DOHH2 (cell line): ENCODE measurements around the gene KLHL2.

Source experiments
- H3F3A ChIP-seq: fragments of 200-600 bp; sonication (generic), shearing (Covaris generic); 2 replicates; pipeline ENCODE4 v1.6.0; 2016; ENCODE audit warnings: antibody characterized with exemption, mild to moderate bottlenecking; ENCODE audit not compliant: control insufficient read depth, insufficient read depth
- H3K27ac ChIP-seq: fragments of 200-600 bp; sonication (generic); 2 replicates; pipeline ENCODE4 v1.5.1; 2014; ENCODE audit warnings: low read depth, mild to moderate bottlenecking, low read length, moderate library complexity
- H3K27me3 ChIP-seq: fragments of 200-600 bp; sonication (generic); 2 replicates; pipeline ENCODE4 v1.6.1; 2014; ENCODE audit warnings: mild to moderate bottlenecking, low read length, mixed read lengths; ENCODE audit not compliant: control insufficient read depth
- H3K36me3 ChIP-seq: fragments of 200-600 bp; sonication (generic); 2 replicates; pipeline ENCODE4 v1.6.1; 2014; ENCODE audit warnings: mild to moderate bottlenecking, low read length, moderate library complexity, mixed read lengths; ENCODE audit not compliant: control insufficient read depth
- H3K4me1 ChIP-seq: fragments of 200-600 bp; sonication (generic); 2 replicates; pipeline ENCODE4 v1.6.1; 2014; ENCODE audit warnings: mild to moderate bottlenecking, low read length, mixed read lengths; ENCODE audit not compliant: control insufficient read depth
- H3K4me2 ChIP-seq: fragments of 200-600 bp; sonication (generic); 2 replicates; pipeline ENCODE4 v1.6.0; 2014; ENCODE audit warnings: mild to moderate bottlenecking, low read length, moderate library complexity
- H3K4me3 ChIP-seq: fragments of 200-600 bp; sonication (generic); 2 replicates; pipeline ENCODE4 v1.5.1; 2014; ENCODE audit warnings: mild to moderate bottlenecking, low read length, mixed read lengths
- H3K79me2 ChIP-seq: fragments of 200-600 bp; sonication (generic); 2 replicates; pipeline ENCODE4 v1.6.1; 2014; ENCODE audit warnings: mild to moderate bottlenecking, low read length, mixed read lengths; ENCODE audit not compliant: control insufficient read depth
- H3K9me2 ChIP-seq: fragments of 200-600 bp; sonication (generic); replicated peaks from 2 replicates; pipeline ENCODE4 v1.6.1; 2014; ENCODE audit warnings: mild to moderate bottlenecking, low read length, mixed read lengths; ENCODE audit not compliant: control insufficient read depth
- H3K9me3 ChIP-seq: fragments of 200-600 bp; sonication (generic); 2 replicates; pipeline ENCODE4 v1.6.1; 2014; ENCODE audit warnings: antibody characterized with exemption, low read length, mixed read lengths; ENCODE audit not compliant: control insufficient read depth, insufficient read depth
- H4K20me1 ChIP-seq: fragments of 200-600 bp; sonication (generic); 2 replicates; pipeline ENCODE4 v1.6.0; 2014; ENCODE audit warnings: low read depth, mild to moderate bottlenecking, antibody characterized with exemption, low read length, moderate library complexity; ENCODE audit not compliant: control insufficient read depth, insufficient read depth
- CTCF ChIP-seq: fragments of 200-600 bp; sonication (generic); IDR thresholded peaks from one replicate; pipeline ENCODE4 v1.5.1; 2014; ENCODE audit warnings: antibody characterized with exemption, mild to moderate bottlenecking, low read depth, low read length; ENCODE audit not compliant: poor library complexity, severe bottlenecking
- EZH2phosphoT487 ChIP-seq: fragments of 200-600 bp; sonication (generic); IDR thresholded peaks from 2 replicates; pipeline ENCODE4 v1.6.1; 2017; ENCODE audit warnings: borderline replicate concordance, mild to moderate bottlenecking, antibody characterized with exemption, low read length, moderate library complexity, mixed read lengths

KLHL2 gene

GRCh38 chr4:165330071-165330470 lies 122.7 kb downstream of the KLHL2 start:
- no peaks in the 10 kb centered on the region for H3K27me3 ChIP-seq
- peaks cover 83% of the 10 kb centered on the region for H3K36me3 ChIP-seq
- H3K4me3 ChIP-seq = peak overlapping the region; percentile 92
- peaks cover 7% of the 10 kb centered on the region; the same call in 1 of the 2 replicates for H3K9me3 ChIP-seq
- H3K79me2 ChIP-seq = peaks cover 82% of the 10 kb centered on the region
- no peak for TF ChIP-seq EZH2phosphoT487
- no peak for TF ChIP-seq CTCF
- H3K27ac ChIP-seq = 0 out of 2 replicates have a peak overlapping the region, but pooled peaks have one; percentile 6
- H3K4me2 ChIP-seq = peak overlapping the region; percentile 77
- H3K9me2 ChIP-seq = no peaks in the 10 kb centered on the region
- H3K4me1 ChIP-seq = peaks cover 69% of the 10 kb centered on the region
- H4K20me1 ChIP-seq = peaks cover 60% of the 10 kb centered on the region
- H3F3A ChIP-seq = no peaks in the 10 kb centered on the region; the same call in 1 of the 2 replicates

- Histone ChIP-seq H4K20me1 (peaks cover 66% of the 10 kb centered on the region), H3F3A (peaks cover 3% of the 10 kb centered on the region; the same call in 1 of the 2 replicates), H3K4me1 (peaks cover 69% of the 10 kb centered on the region), H3K4me2 (peak overlapping the region; percentile 77), H3K27me3 (no peaks in the 10 kb centered on the region), H3K4me3 (peak overlapping the region; percentile 92), H3K79me2 (peaks cover 88% of the 10 kb centered on the region), H3K27ac (0 out of 2 replicates have a peak overlapping the region, but pooled peaks have one; percentile 10), H3K9me3 (peaks cover 2% of the 10 kb centered on the region; the same call in 1 of the 2 replicates), H3K36me3 (peaks cover 83% of the 10 kb centered on the region), H3K9me2 (no peaks in the 10 kb centered on the region)
- no peak for TF ChIP-seq EZH2phosphoT487
- no peak for TF ChIP-seq CTCF
Observed at GRCh38 chr4:165330666-165331065, 123.3 kb downstream of the KLHL2 start.

GRCh38 chr4:165331359-165331758 lies 124.0 kb downstream of the KLHL2 start:
- Histone ChIP-seq H3K4me1 (peaks cover 62% of the 10 kb centered on the region), H3K4me2 (peak overlapping the region; percentile 77), H3K9me3 (no peaks in the 10 kb centered on the region), H3K4me3 (peak overlapping the region; percentile 92), H3K36me3 (peaks cover 88% of the 10 kb centered on the region), H3K27ac (no peak overlapping the region), H3F3A (peaks cover 9% of the 10 kb centered on the region), H4K20me1 (peaks cover 72% of the 10 kb centered on the region), H3K27me3 (no peaks in the 10 kb centered on the region), H3K79me2 (peaks cover 93% of the 10 kb centered on the region), H3K9me2 (no peaks in the 10 kb centered on the region)
- TF ChIP-seq CTCF = no peak
- TF ChIP-seq EZH2phosphoT487 = no peak
